Activated CD8-positive, alpha-beta memory T cell treated with anti-CD3 and anti-CD28 coated beads for 1 hour (primary cell): ENCODE data around the gene UBA7.
"Not testable (repeated sequence)": the region's sequence is repeated elsewhere in the genome, so short reads cannot be mapped to it uniquely, and the experiment has no call there.

Source experiments
- DNase-seq, 2 donors: peaks; one replicate each; pipeline ENCODE4 v3.0.0-alpha.2; 2020; ENCODE audit warnings: low read depth in 1 of 2; ENCODE audit errors: extremely low read depth in 1 of 2

The UBA7 gene

DNA sequence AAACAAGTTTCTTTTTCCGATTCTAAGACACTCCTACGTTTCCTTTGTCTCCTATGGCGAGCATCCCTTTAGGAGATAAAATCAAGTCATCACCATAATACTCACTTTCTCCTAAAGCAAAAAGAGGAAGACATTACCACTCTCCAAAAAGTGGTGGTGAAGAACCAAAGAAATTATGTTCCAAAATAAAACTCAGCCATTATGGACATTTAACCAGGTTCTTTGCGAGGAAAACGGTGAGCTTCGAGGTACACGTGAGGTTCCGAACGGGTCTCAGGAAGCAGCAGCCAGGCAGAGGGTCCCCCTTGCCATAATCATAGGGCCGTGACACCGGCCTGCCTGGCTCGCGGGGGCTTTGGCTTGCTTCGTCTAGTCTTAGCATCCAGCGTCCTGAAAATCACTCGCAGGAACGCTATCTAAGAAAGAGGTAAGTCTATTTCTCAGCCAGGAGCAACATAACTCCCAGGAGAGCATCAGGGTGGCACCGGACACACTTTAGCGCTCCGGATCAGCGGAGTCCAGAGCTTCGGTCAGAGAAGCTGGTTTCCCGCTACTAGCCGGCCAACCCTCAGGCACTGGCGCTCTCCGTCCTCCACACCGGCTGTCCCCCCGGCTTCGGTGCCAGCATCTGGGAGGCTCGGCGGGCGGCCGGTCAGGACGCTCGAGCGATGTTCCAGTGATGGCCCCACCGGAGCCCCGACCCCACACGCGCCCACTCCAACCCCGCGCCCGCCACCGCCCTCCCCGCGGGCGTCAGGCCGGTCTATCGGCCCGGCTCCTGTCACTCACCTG is 28.0 kb downstream of the UBA7 start:
- no peak for DNase-seq

- not testable (repeated sequence) for DNase-seq
Measured at GRCh38 chr3:49782277-49782676, 31.5 kb downstream of the UBA7 start.

DNA sequence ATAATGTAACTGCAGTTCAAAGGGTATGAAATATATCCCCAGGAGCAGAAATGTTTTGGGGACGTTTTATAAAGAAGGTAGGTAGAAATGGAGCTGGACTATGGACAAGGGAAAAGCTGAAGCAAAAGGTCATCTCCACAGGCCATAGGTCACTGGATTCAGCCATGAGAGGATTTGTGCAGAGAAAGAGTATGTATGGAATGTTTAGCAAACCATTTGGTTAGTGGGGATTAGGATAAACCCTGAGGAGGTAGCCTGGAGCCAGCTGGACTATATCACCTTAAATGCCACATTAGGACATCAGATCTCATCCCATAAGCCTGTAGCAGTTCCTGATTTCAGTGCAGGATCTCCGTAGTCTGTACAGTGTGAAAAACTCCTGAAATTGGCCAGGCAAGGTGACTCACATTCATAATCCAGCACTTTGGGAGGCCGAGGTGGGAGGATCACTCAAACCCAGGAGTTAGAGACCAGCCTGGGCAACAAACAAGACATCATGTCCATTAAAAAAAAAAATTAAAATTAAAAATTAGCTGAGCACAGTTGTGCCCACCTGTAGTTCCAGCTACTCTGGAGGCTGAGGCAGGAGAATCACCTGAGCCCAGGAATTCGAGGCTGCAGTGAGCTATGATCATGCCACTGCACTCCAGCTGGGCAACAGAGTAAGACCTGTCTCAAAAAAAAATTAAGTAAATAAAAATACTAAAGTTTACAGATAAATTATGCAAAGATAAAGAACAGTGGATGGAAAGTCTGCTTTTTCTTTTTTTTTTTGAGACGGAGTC is 32.1 kb downstream of the UBA7 start:
- no peak for DNase-seq

DNA sequence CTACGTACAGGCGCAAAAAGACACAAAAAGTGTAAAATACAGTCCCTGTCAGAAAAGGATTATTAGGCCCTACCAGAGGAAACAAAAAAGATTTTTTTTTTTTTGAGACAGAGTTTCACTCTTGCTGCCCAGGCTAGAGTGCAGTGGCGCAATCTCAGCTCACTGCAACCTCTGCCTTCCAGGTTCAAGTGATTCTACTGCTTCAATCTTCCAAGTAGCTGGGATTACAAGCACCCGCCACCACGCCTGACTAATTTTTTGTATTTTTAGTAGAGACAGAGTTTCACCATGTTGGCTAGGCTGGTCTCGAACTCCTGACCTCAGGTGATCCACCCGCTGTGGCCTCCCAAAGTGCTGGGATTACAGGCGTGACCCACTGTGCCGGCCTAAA is 32.8 kb downstream of the UBA7 start:
- not testable (repeated sequence) for DNase-seq

DNA sequence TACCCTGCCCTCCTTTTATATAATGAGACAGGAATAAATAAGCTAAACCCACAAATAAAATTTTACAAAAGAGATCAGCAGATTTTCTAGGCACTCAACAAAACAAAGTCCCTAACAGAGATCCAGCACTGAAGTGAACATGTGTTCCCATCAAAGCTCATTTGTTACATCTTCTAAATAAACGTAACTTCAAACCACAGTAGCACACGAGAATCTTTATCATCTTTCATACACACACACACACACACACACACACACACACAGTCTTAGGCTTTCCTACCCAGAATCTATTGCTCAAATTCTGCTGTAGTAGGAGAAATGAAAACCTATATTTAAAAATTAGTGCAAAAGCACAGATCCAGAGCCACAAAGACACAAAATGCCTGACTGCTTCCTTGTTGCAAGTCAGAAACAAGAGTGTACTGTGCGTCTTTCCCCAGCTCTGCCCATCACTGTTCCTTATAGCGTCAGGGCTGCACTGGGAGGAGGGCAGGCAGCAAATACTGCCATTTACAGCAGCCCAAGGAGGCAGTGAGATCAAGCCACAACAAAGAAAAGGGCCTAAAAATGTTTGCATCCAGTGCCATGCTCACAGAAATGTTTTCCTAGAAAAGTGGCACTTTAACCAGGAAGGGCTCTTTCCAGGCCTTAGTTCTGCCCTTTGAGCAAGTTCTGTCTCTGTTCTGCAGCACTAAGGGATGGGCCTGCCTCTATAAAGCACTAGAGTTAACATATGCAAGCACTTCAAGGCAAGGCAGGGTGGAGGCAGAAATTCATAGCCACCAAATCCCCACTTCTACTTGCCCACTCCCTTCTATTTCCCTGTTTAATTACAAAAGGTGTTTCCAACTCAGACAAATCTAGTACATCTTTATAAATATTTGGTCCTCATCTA is 33.4 kb downstream of the UBA7 start:
- DNase-seq = no peak

DNA sequence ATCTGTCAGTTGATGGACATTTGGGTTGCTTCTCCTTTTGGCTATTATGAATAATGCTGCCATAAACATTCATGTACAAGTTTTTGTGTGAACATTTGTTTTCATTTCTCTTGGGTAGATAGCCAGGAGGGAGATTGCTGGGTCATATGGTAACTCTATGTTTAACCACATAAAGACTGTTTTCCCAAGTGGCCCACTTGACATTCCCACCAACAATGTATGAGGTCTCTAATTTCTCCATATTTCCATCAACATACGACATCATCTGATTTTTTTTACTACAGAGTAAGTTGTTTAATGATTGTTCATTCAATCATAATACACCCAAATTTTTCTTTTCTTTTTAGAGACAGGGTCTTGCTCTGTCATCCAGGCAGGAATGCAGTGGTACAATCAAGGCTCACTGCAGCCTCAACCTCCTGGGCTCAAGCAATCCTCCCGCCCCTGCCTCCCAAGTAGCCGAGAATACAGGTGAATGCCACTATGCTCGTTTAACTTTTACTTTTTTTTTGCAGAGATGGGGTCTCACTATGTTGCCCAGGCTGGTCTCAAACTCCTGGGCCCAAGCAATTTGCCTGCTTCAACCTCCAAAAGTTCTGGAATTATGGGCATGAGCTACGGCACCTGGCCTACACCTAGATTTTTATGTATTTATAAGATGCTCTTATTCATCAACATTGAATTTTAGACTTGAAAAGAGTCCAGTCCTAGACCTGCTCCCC is 34.2 kb downstream of the UBA7 start:
- DNase-seq = no peak

DNA sequence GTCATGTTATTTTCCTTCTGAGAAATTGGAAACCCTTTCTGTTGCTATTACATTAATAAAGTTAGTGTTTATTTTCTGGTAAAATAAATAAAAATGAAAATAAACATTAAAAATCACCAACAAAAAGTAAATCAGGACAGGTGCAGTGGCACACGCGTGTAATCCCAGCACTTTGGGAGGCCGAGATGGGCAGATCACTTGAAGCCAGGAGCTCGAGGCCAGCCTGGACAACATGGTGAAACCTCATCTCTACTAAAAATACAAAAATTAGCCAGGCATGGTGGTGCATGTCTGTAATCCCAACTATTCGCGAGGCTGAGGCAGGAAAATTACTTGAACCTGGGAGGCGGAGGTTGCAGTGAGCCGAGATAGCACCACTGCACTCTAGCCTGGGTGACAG is 37.7 kb downstream of the UBA7 start:
- not testable (repeated sequence) for DNase-seq

DNA sequence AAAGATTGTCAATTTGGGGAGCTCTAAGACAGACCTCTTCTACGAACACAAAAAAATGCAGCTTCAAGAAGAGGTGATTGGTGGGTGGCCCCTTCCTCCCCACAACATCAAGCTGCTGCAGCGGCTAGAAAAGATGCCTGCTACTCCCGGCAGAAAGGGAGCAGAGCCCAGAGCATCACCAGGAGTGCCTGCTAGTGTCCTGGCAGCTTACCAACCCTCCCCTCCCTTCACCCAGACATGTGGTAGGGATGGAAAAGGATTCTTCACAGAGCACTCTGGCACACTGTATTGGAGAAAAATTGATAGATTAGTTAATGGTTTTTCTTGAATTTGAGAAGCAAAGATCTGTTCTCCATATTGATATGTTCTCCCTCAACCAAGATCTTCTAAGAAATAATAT is 38.2 kb downstream of the UBA7 start:
- no peak for DNase-seq

DNA sequence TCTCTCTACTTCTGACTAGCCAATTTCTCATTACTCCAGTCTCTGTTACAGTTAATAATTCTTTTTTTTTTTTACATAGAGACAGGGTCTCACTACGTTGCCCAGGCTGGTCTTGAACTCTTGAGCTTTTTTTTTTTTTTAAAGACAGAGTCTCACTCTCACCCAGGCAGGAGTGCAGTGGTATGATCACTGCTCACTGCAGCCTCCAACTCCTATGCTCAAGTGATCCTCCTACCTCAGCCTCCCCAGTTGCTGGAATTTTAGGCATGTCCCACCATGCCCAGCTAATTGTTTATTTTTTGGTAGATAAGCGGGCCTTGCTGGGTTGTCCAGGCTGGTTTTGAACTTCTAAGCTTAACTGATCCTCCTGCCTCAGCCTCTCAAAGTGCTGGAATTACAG is 41.0 kb downstream of the UBA7 start:
- no peak for DNase-seq

DNA sequence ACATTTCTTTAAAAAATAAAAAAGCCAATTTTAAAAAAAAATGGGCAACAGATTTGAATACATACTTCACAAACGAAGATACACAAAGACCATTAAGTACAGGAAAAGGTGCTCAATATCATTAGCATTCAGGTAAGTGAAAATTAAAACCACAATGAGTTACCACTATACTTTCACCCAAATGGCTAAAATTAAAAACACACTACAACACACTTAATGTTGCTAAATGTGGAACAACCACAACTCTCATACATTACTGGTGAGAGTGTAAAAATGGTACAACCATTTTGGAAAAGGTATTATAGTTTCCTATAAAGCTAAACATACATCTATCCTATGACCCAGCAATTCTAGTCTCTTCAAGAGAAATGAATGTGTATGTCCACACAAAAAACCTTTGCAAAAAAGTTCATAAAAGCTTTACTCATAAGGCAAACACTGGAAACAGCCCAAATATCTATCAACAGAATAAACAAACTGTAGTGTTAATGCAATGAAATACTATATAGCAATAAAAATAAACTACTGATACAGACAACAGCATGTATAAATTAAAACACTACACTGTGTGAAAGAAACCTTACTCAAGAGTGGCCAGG is 42.3 kb downstream of the UBA7 start:
- DNase-seq = no peak

GRCh38 chr3:49769926-49770325 is 43.8 kb downstream of the UBA7 start:
- no peak for DNase-seq

- no peak for DNase-seq
Measured at GRCh38 chr3:49769286-49769915, 44.4 kb downstream of the UBA7 start.

DNA sequence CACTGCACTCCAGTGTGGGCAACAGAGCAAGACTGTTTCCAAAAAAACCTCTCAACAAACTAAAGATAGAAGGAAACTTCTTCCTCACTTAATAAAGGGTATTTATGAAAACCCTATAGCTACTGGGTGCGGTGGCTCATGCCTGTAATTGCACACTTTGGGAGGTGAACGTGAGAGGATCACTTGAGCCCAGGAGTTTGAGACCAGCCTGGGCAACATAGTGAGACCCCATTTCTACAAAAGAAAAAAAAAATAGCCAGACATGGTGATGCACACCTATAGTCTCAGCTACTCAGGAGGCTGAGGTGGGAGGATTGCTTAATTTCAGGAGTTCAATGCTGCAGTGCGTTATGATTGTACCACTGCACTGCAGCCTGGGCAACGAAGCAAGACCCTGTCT is 49.8 kb downstream of the UBA7 start:
- no peak for DNase-seq

DNA sequence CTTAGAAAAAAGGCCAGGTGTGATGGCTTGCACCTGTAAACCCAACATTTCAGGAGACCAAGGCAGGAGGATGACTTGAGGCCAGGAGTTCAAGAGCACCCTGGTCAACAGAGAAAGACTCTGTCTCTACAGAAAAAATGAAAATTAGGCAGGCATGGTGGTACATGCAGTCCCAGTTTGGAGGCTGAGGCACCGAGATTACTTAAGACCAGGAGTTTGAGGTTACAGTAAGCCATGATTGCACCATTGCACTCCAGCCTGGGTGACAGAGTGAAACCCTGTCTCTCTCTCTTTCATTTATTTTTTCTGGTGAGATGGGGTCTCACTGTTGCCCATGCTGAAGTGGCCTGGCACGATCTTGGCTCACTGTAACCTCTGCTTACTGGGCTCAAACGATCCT is 52.1 kb downstream of the UBA7 start:
- no peak for DNase-seq

- DNase-seq = no peak
Measured at GRCh38 chr3:49759226-49759625, 54.5 kb downstream of the UBA7 start.

GRCh38 chr3:49757197-49757596 is 56.6 kb downstream of the UBA7 start:
- no peak for DNase-seq

DNA sequence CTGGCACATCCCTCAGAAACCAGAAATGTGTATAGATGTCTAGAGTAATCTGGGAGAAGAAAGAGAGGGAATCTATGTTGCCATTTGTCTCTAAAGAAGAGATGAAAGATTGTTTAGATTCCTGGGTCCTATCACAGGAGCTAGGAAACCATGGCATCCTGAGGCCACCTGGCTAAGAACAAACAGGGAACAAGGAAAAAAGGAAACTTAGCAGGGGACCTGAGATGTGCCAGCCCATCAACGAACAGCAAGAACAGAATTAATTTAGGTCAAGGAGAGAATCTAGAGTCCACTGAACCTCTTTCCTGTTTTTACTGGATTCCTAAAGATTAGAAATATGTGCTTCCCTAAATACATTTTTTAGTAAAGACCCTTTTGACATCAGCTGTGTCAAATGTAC is 57.7 kb downstream of the UBA7 start:
- no peak for DNase-seq
